GM21360 (cell line): Measurements from ENCODE around the gene EPB41L4B.
A peak's percentile ranks its signal among the peaks of the same experiment; 100 is the strongest.

Experiments
- ATAC-seq: cut with Tn5 transposase; IDR thresholded peaks from one replicate; pipeline ENCODE4 v1.9.1; 2021; ENCODE audit warnings: mild to moderate bottlenecking, moderate library complexity; ENCODE audit not compliant: unreplicated experiment

Gene EPB41L4B

DNA sequence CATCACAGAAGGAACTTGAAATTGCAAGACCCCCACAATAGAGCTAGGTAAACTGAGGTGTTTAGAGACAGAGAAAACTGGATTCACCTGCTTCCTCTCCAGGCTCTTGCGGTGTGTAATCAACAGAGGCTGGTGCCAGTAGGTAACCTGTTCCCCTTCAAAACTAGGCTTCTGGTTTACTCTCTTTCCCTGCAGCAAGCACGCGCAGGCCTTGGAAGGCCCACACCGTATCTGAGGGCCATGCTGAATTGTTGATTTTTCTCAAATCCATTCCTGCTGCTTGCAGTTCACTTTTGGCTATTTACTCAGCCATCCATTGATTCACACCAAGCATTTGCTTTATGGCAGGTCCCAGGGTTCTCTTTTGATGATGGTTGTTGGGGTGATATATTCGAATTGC is 153.1 kb downstream of the EPB41L4B start:
- no peak for ATAC-seq

DNA sequence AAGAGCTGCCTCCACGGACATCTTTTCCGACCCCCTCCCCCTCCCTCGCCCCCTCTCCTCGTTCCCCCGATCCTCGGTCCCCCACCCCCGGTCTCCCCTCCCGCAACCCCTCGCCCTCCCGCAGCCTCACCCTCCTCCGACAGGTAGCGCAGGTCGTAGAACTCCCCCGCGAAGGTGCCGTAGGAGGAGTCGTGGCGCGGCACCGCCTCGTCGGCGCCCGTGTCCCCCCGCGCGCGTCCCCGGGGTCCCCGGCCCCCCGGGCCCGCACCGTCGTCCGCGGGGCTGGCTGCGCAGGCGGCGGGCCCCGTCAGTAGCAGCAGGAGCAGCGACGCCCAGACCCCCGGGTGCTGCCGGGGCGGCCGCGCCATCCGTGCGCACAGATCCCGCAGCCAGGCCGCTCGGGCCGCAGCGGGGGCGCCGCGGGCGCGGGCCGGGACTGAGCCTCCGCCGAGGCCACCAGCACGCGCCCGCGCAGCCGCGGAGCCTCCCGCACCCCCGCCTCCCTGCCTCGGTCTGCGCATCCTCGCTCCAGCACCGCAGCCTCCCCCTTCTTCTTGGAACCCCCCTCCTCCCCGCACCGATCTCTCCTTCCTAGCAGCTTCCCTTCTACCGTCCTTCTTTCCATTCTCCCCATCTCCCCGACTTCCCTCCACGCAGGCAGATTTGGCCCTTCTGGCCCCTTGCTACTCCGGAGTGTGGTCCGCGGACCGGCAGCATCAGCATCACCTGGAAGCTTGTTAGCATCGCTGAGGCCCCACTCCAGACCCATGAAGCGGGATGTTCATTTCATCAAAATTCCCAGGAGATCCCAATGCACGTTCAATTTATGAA is 153.9 kb downstream of the EPB41L4B start, which contains the start of gene FRRS1L:
FRRS1L (minus strand) TSS at position 479 of the 831 bp plus-strand sequence; CDS start at position 368, 111 bp downstream.
- ATAC-seq: no peak

DNA sequence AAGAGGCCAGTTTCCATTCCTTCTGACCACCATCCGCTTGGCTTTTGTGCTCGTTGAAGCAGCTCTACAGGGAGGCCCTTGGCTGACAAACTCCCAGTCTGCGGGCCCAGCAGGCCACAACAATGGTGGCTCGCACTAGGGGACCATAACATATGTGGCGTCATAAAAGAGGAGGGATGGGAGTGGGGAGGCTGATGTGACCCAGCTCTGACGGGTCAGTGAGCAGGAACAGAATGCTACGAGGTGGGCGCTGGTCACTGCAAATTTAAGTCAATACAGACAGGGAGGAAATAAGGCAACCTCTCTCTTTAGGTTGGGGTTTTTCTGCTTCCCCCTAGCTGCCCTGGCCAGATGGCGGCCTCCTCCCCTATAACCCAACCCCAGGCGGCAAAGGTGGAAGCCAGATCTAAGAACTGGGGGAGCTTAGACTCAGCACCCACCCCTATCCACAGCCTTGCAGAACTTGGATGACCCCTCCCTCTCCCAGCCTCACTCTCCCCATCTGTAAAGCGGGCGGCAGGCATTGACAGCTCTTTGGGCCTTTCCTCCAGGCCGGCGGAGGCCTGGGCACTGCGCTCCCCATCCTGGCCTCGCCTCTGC is 154.6 kb downstream of the EPB41L4B start:
- ATAC-seq: no peak

DNA sequence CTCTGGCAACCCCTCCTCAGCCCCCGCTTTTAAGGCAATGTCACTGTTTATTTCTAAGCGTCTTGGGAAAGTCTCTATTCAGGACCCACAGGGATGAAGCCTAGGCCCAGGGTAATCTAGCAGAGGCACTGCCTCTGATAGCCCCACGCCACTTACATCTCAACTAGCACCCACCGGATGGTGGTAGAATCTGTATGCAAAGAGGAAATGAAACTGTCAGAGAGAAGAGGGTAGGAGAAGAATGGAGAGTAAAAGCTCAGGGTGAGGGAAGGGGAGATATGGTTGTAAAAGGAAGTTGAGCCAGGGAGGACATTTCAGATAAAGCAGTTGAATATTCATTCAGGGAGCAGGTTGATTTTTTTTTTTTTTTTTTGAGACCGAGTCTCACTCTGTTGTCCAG is 156.8 kb downstream of the EPB41L4B start:
- ATAC-seq: peak; percentile 88

DNA sequence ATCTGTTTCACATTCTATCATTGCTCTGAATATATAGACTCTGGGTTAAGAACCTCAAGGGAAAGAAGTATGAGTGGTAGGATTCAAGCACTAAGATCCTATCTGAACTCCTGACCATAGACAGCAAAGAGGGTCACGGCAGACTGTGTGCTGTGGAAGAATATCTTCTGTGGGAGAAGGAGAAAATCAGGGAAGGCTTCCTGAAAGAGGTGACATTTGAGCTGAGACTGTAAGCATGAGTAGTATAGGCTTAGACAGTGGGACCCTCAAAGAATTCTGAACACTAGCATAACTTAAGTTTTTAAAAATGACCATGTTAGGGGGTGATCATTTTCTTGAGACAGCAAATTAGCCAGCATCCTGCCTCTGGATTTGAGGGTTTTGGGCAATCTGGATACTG is 157.7 kb downstream of the EPB41L4B start:
- ATAC-seq: no peak

DNA sequence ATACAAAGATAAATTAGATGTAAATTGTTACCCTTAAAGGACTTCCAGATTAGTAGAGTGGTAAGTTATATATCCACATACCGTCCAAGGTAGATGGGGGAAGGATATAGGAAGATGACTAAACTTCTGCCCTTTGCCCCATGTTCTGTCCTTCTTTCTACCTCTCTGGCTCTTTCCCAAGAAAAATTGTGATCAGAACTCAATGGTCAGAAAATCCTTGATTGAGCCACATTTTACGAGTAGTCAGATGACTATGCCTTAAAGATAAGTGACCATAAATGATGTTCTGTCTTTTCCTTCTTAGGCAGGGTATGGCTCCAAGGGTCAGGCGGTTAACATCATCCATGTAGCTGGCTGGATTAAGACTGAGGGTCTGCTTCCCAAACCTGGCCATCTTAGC is 158.2 kb downstream of the EPB41L4B start:
- ATAC-seq: no peak

DNA sequence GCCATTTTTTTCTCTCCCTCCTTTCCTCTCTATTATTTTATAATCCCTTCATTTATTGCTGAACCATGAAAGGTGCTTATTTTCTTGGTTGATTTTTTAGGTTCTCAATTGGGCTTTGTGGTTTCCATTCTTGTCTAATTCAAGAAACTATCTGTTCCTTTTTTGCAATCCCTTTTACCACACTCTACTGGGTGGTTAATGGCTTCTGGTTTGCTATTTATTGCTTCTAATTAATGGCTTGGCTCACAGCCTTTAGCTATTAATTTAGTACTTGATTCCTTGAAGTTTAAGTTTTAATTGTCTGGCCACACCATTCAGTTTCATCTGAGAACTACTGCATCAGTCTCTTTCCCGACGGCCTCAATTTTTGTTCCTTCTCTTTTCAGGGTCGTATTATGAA is 159.4 kb downstream of the EPB41L4B start:
- no peak for ATAC-seq

DNA sequence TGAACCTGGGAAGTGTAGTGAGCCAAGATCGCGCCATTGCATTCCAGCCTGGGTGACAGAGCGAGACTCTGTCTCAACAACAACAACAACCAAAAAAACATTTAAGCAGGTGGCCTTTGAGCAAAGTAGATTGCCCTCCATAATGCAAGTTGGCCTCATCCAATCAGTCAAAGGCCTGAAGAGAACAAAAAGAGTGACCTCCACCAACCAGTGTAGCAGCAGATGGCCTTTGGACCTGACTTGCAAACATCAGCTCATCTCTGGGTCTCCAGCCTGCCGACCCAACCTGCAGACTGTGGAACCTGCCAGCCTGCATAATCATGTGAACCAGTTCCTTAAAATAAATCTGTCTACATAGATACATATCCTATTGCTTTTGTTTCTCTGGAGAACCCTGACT is 161.3 kb downstream of the EPB41L4B start:
- no peak for ATAC-seq

DNA sequence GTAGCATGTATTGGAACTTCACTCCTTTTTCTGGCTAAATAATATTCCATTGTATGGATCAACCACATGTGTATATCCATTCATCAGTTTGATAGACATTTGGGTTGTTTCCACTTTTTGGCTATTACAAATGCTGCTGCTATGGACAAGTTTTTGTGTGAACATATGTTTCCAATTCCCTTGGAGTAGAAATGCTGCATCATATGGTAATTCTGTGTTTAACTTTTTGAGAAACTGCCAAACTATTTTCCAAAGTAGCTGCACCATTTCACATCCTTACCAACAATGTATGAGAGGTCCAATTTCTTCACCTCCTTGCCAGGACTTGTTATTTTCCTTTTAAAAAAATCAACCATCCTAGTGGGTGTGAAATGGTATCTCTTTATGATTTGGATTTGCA is 162.2 kb downstream of the EPB41L4B start:
- ATAC-seq: no peak

DNA sequence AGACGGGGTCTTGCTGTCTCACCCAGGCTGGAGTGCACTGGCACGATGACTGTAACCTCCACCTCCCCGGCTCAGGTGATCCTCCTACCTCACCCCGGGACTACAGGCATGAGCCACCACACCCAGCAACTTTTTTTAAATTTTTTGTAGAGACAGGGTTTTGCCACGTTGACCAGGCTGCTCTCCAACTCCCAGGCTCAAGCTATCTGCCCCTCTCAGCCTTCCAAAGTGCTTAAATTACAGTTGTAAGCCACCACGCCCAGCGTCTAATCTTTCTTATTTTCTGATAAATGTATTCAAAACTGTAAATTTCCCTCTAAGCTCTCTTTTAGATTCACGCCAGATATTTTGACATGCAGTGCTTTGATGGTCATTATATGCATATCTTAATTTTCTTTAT is 164.2 kb downstream of the EPB41L4B start:
- no peak for ATAC-seq

DNA sequence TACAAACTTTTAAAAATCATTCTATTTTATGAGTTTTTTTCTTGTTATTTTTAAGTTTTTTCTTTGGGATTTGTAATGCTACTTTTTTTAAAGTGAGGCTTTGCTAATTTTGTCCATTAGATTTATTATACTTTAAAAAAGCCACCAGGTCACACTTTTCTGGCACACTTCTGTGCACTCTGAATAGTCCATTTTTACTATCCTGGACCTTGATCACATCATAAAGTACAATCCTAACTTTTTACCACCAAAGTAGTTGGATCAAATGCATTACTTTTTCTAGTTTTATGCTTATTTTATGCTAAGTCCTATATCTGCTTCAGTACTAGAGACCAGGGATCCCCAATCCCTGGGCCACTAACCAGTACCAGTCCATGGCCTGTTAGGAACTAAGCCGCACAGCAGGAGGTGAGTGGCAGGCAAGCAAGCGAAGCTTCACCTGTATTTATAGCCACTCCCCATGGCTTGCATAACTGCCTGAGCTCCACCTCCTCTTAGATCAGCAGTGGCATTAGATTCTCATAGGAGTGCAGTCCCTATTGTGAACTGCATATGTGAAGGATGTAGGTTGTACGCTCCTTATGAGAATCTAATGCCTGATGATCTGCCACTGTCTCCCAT is 169.8 kb downstream of the EPB41L4B start:
- ATAC-seq: no peak

DNA sequence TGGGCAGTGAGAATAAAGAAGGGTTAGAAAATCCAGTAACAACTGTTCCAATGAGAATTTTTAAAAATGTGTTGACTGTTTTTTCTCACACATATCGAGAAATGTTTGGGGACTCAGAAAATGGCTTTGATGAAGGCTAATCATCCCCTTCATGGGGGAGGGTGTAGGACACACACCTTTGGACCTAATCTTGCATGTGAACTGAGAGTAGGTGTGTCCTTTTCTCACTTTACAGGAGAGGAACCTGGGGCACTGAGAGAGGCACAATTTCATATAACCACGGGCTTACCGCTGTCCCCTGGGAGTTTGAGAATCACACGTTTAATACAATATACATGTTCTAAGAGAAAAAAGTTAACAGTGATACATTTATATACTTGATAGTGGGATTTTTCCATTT is 171.1 kb downstream of the EPB41L4B start:
- no peak for ATAC-seq

DNA sequence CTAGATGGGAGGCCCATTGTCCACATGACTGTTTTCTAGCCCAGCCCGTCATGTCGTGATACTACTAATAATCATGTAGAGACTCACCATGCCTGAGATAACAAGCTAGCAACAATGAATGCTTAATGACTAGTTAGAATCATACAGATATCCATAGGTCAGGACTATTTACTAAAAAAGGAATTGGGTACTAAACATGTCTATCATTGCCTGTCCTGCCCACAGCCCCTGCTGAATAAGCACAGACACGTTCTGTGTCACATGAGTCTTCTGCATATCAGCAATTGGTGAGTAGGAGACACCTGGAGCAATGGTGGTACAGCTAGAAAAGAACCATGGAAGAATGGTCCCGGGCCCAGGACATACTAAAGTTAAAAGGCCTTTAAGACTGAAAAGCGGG is 171.8 kb downstream of the EPB41L4B start:
- ATAC-seq: no peak

DNA sequence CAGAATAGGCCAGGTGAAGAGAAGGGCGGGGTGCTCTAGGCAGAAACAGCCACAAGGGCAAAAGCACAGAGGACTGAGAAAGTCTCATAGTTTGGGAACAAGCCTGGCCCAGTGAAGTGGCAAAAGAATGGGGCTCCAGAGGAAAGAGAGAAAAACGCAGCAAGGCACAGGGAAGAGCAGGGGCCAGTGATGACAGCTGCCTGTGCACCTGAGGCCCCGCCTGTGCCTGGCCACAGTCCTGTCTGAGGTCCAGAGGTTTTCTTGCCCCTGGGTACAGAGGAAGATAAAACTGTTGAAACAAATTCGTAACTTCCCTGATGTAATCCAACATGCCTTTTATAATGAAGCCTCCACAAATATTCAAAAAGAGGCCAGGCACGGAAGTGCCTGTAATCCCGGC is 175.8 kb downstream of the EPB41L4B start:
- no peak for ATAC-seq

DNA sequence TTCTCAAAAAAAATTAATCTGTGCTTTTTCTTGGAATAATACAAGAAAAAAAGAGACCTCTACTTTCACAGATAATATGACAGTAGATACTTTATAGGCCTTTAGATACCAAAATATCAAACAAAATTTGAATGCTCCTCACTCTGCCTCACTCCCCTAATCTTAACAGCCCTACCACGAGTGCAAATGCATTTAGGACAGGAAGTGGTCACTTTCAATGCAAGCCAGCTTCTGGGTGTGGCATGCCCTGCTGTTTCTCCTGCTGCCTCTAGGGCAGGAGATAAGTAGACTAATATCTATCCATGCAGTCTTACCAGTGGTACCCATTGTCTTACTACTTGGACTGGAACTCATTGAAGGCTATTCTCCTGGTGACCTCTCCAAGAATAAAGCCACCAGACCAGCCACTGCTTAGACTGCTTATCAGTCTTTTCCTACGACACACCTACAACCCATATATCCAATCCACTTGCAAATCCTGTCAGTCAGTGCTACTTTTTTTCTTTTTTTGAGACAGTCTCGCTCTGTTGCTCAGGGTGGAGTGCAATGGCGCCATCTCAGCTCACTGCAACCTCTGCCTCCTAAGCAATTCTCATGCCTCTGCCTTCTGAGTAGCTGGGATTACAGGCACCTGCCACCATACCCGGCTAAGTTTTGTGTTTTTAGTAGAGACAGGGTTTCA is 176.8 kb downstream of the EPB41L4B start:
- ATAC-seq: peak; percentile 95

DNA sequence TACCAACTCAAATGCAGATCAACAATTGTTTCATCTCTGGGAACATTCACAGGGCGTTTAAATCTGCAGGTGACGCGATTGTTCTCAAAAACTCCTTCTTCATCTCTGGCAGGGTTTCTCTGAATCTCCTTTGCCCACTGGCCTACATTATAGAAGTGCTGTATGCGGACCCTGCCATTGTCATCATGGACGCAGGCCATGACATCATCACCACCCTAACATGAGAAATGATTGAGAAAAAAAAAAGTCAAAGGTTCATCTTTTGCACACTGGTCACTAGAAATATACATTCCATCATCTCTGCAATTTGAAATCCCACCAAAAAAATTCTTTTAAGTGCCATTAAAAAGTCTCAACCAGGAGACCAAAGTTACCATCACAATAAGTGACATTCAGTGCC is 179.5 kb downstream of the EPB41L4B start:
- no peak for ATAC-seq

DNA sequence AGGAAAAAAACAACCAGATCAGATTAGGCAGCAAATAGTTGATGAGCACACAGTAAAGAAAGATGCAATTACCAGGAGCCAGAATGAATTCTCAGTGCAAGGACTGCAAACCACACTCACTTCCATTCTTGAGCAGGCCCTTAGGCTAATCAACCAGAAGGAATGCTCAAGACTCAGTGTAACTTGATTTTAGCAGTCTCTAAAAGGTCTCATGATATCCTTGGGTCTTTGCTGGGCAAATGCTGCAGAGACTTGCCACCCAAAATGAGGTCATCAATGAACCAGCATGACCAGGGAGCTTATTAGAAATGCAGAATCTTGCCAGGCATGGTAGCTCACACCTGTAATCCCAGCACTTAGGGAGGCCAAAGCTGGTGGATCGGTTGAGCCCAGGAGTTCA is 181.0 kb downstream of the EPB41L4B start:
- no peak for ATAC-seq

DNA sequence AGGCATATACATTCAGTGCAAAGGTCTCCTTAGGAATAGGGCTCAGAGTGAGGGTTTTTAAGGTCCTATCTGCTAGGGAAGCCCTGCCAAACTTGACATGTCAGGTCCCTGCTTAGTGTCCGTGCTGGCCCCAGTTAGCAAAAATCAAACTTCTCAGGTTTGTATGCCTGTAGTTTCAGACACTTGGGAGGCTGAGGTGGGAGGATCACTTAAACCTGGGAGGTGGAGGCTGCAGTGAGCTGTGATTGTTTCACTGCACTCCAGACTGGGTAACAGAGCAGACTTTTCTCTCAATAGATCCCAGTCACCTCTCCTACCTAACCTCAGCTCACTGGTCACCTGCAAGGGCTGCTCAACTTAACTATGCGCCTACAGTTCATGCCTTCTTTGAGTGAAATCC is 182.4 kb downstream of the EPB41L4B start:
- ATAC-seq: no peak

DNA sequence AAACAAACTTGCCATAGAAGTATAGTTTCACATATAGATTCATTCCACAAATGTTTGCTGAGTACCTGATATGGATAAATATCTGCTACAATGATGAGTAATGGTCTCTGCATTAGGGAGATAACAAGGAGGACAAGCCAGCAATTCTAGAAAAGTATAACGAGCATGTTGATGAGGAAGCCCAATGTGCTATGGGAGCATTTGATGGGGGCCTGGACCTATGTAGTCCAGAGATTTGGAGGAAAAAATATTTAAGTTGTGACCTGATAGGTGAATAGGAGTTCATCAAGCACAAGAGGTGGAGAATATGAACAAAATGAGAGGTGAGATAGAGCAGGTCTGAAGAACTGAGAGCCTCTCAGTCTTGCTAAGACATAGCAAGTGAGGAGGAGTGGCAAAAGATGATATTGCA is 186.7 kb downstream of the EPB41L4B start:
- ATAC-seq: no peak

DNA sequence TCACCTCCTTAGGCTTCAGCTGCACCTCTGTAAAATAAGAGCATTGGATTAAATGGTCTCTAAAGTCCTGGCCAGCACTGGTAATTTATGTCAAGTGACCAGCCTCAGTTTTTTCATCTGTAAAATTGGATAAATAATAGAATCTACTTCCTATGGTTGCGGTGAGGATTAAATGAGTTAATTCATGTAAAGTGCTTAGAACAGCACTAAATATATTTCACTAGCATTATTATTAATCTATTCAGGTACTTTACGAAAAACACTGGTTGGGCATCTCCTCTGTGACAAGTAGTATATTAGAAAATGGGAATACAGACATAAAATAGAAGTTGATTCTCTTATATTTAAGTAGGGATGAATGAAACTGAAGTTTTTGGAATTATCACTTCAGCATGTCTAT is 187.3 kb downstream of the EPB41L4B start:
- ATAC-seq: no peak

DNA sequence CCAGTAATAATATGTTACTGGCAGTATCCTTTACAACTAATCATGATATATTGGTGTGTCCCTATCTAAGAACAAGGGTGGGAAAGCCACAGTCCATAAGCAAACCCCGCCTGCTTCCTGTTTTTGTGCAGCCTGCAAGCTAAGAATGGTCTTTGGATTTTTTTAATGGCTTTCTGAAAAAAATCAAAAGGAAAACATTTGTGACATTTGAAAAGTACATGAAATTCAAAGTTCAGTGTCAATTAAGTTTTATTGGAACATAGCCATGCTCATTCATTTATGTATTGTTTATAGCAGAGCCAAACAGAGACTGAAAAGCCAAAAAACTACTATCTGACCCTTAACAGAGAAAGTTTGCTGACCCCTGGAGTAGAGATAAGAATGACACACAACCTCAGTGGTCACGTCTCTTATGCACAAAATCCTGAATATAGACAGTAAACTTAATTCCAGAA is 188.3 kb downstream of the EPB41L4B start:
- no peak for ATAC-seq
